ENCODE data around the gene METTL6. TPM values are rescaled to one million over a fixed set of nuclear protein-coding genes. Genes with fewer than 3 reads are reported as not detected.

The METTL6 gene
- total and polyA plus RNA-seq, 8 donors = 14.7 to 37.3 (median 31.3) TPM

- Histone ChIP-seq H3K4me1 (peaks cover 10 to 32% of the 10 kb centered on the region in 2 donors), H3K27me3 (no peaks in the 10 kb centered on the region), H3K9me3 (no peaks in the 10 kb centered on the region), H3K27ac (peak overlapping the region in 1 of 2 donors; percentile 63), H3K4me3 (no peak overlapping the region), H3K36me3 (peaks cover 2 to 96% of the 10 kb centered on the region in 2 donors)
- peak; percentile 69 for ATAC-seq
- TF ChIP-seq CTCF (IDR thresholded peaks at IDR 0.05) = no peak
- peak in 1 of 4 donors; percentile 56 for DNase-seq
- intact Hi-C loops (cut with DNase I) = no loop called here
Observed at GRCh38 chr3:15439476-15439875, 12.1 kb upstream of the METTL6 start.

- peaks cover 10 to 32% of the 10 kb centered on the region in 2 donors for H3K4me1 ChIP-seq
- DNase-seq = no peak
- no peaks in the 10 kb centered on the region for H3K27me3 ChIP-seq
- intact Hi-C loops (cut with DNase I) = no loop called here
- H3K9me3 ChIP-seq = no peaks in the 10 kb centered on the region
- H3K4me3 ChIP-seq = no peak overlapping the region
- ATAC-seq = no peak
- TF ChIP-seq CTCF (IDR thresholded peaks at IDR 0.05) = no peak
- peak overlapping the region in 1 of 2 donors; percentile 63 for H3K27ac ChIP-seq
- H3K36me3 ChIP-seq = peaks cover 5 to 96% of the 10 kb centered on the region in 2 donors
Observed at GRCh38 chr3:15438983-15439382, 11.6 kb upstream of the METTL6 start.

GRCh38 chr3:15436246-15436645 is 8.9 kb upstream of the METTL6 start:
- Histone ChIP-seq H3K4me1 (peaks cover 10 to 40% of the 10 kb centered on the region in 2 donors), H3K27ac (no peak overlapping the region), H3K4me3 (no peak overlapping the region), H3K9me3 (no peaks in the 10 kb centered on the region), H3K36me3 (peaks cover 5 to 100% of the 10 kb centered on the region in 2 donors), H3K27me3 (no peaks in the 10 kb centered on the region)
- ATAC-seq (no peak), DNase-seq (no peak)
- intact Hi-C loops (cut with DNase I) = no loop called here
- TF ChIP-seq CTCF (IDR thresholded peaks at IDR 0.05) = no peak

GRCh38 chr3:15434756-15435155 is 7.4 kb upstream of the METTL6 start:
- Histone ChIP-seq H3K4me3 (no peak overlapping the region), H3K27ac (no peak overlapping the region), H3K9me3 (no peaks in the 10 kb centered on the region), H3K4me1 (peaks cover 4 to 41% of the 10 kb centered on the region in 2 donors), H3K36me3 (peaks cover 5 to 99% of the 10 kb centered on the region in 2 donors), H3K27me3 (no peaks in the 10 kb centered on the region)
- intact Hi-C loops (cut with DNase I) = no loop called here
- DNase-seq (no peak), ATAC-seq (no peak)
- no peak for TF ChIP-seq CTCF (IDR thresholded peaks at IDR 0.05)

- Histone ChIP-seq H3K4me1 (peaks cover 7 to 41% of the 10 kb centered on the region in 2 donors), H3K9me3 (no peaks in the 10 kb centered on the region), H3K27me3 (no peaks in the 10 kb centered on the region), H3K4me3 (no peak overlapping the region), H3K36me3 (peaks cover 5 to 87% of the 10 kb centered on the region in 2 donors), H3K27ac (no peak overlapping the region)
- TF ChIP-seq CTCF (IDR thresholded peaks at IDR 0.05) = no peak
- DNase-seq (no peak), ATAC-seq (no peak)
- intact Hi-C loops (cut with DNase I) = no loop called here
Observed at GRCh38 chr3:15433531-15433930, 6.2 kb upstream of the METTL6 start.

All from left lung (tissue), 10 donors.